ENCODE measurements around the gene PSMB7.
A peak's percentile ranks its signal among the peaks of the same experiment; 100 is the strongest.

Gene PSMB7

DNA sequence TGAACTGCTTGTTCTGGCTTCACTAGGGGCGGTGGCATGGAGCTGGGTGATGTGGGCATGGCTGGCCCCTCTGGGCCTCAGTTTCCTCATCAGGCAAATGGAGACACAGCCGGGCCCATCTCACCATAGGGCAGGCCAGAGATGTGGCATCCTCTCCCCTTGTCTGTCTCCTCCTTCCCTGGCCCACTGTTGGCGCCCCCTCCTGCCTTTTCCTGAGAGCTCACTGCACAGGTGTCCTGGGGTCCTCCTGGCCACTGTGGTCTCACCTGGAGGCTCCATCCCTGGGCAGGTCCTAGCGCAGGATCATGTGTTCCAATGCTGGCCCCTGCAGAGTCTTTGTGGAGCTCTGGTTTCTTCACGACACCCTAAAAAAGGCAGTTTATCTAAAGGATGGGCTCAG lies 104.0 kb downstream of the PSMB7 start (continued):
- TF ChIP-seq WT1 (tag by site-specific recombination; IDR thresholded peaks at IDR 0.05) (no peak), SP7 (tag by site-specific recombination; IDR thresholded peaks at IDR 0.05) (no peak), ZNF514 (tag by site-specific recombination; IDR thresholded peaks at IDR 0.05) (no peak), ZSCAN23 (tag by site-specific recombination; IDR thresholded peaks at IDR 0.05) (no peak)
- TF ChIP-seq, protein P1, sequence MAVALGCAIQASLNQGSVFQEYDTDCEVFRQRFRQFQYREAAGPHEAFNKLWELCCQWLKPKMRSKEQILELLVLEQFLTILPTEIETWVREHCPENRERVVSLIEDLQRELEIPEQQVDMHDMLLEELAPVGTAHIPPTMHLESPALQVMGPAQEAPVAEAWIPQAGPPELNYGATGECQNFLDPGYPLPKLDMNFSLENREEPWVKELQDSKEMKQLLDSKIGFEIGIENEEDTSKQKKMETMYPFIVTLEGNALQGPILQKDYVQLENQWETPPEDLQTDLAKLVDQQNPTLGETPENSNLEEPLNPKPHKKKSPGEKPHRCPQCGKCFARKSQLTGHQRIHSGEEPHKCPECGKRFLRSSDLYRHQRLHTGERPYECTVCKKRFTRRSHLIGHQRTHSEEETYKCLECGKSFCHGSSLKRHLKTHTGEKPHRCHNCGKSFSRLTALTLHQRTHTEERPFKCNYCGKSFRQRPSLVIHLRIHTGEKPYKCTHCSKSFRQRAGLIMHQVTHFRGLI (tag by site-specific recombination; IDR thresholded peaks at IDR 0.05), result no peak

DNA sequence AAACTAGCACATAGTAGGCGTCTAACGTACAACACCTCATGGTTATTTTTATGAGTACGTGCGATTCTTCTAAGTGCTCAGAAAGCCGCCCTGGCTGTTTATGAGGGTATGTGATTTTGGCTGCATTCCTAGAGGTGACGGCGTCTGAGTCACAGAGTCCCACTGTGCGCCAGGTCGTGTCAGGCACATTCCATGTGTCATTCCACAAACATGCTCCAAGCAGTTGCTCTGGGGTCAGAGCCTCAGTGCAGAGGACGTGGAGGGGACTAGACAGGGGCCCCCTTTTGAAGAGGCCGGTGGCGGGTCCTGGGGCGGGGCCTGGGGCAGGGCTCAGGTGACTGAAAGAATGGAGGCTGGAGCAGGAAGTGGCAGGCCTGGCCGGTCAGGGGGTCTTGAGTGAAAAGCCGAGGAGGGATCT lies 105.6 kb downstream of the PSMB7 start:
- peaks cover 0 to 11% of the 10 kb centered on the region in 2 experiments; a peak in 1 of 3 replicates for H3K36me3 ChIP-seq (ENCODE audit: control insufficient read depth in 2 of 2, insufficient read depth in 1 of 2, low read length in 2 of 2)
- H3K4me3 ChIP-seq (ENCODE audit: low read depth, low read length), result no peak overlapping the region
- CTCF ChIA-PET, result interaction anchor here (0.7 to 1.4 kb wide), 4 partner anchors 10 to 475 kb away, joined by 3 to 4 read pairs (median 4); no protein-coding TSS in a partner anchor
- no peaks in the 10 kb centered on the region for H3K4me1 ChIP-seq (ENCODE audit: control insufficient read depth, insufficient read depth, low read length)
- H3K27ac ChIP-seq (ENCODE audit: extremely low read depth, low read depth, low read length), result no peak overlapping the region
- TF ChIP-seq SP7 (tag by site-specific recombination; IDR thresholded peaks at IDR 0.05) (0 out of 2 replicates have a peak, but pooled peaks have one; percentile 28), ZNF621 (tag by site-specific recombination; IDR thresholded peaks at IDR 0.05) (no peak), ZFP41 (tag by site-specific recombination; IDR thresholded peaks at IDR 0.05; ENCODE audit: borderline replicate concordance) (no peak), ZNF169 (tag by site-specific recombination; IDR thresholded peaks at IDR 0.05) (no peak), ZNF660 (tag by site-specific recombination; IDR thresholded peaks at IDR 0.05) (peak; percentile 48; the same call in 1 of the 2 replicates), KLF8 (tag by site-specific recombination; IDR thresholded peaks at IDR 0.05) (0 out of 2 replicates have a peak, but pooled peaks have one; percentile 37), ZNF433 (tag by site-specific recombination; IDR thresholded peaks at IDR 0.05; ENCODE audit: low read depth) (no peak), ZNF37A (tag by site-specific recombination; IDR thresholded peaks at IDR 0.05) (no peak), ZNF658 (tag by site-specific recombination; IDR thresholded peaks at IDR 0.05) (no peak), OVOL3 (tag by site-specific recombination; IDR thresholded peaks at IDR 0.05) (no peak), ZFP37 (tag by site-specific recombination; IDR thresholded peaks at IDR 0.05) (peak; percentile 33; the same call in 1 of the 2 replicates), ZNF10 (tag by site-specific recombination; IDR thresholded peaks at IDR 0.05) (no peak), ZNF596 (tag by site-specific recombination; IDR thresholded peaks at IDR 0.05) (no peak), GLIS1 (tag by site-specific recombination; IDR thresholded peaks at IDR 0.05) (no peak), ZEB2 (tag by site-specific recombination; IDR thresholded peaks at IDR 0.05) (no peak), ZNF629 (tag by site-specific recombination; IDR thresholded peaks at IDR 0.05) (peak; percentile 48; the same call in 1 of the 2 replicates), ZNF76 (tag by site-specific recombination; IDR thresholded peaks at IDR 0.05; ENCODE audit: borderline replicate concordance, low read depth) (no peak), TRIM28 (IDR thresholded peaks at IDR 0.05; ENCODE audit: borderline replicate concordance, low read length) (no peak), ZNF324 (tag by site-specific recombination; IDR thresholded peaks at IDR 0.05) (no peak), ZNF548 (tag by site-specific recombination; IDR thresholded peaks at IDR 0.05) (no peak), ZNF274 (IDR thresholded peaks at IDR 0.05; ENCODE audit: low read length) (no peak), ZNF274 (tag by site-specific recombination; IDR thresholded peaks at IDR 0.05; ENCODE audit: borderline replicate concordance) (no peak), ZNF221 (tag by site-specific recombination; IDR thresholded peaks at IDR 0.05; ENCODE audit: borderline replicate concordance) (no peak), ZNF157 (tag by site-specific recombination; IDR thresholded peaks at IDR 0.05) (no peak)
- TF ChIP-seq, protein P2, sequence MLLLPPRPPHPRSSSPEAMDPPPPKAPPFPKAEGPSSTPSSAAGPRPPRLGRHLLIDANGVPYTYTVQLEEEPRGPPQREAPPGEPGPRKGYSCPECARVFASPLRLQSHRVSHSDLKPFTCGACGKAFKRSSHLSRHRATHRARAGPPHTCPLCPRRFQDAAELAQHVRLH (tag by site-specific recombination; IDR thresholded peaks at IDR 0.05), result peak; percentile 25; the same call in 1 of the 2 replicates
- TF ChIP-seq, protein P3, sequence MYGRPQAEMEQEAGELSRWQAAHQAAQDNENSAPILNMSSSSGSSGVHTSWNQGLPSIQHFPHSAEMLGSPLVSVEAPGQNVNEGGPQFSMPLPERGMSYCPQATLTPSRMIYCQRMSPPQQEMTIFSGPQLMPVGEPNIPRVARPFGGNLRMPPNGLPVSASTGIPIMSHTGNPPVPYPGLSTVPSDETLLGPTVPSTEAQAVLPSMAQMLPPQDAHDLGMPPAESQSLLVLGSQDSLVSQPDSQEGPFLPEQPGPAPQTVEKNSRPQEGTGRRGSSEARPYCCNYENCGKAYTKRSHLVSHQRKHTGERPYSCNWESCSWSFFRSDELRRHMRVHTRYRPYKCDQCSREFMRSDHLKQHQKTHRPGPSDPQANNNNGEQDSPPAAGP (tag by site-specific recombination; IDR thresholded peaks at IDR 0.05), result 0 out of 2 replicates have a peak, but pooled peaks have one; percentile 25
- TF ChIP-seq, protein P4, sequence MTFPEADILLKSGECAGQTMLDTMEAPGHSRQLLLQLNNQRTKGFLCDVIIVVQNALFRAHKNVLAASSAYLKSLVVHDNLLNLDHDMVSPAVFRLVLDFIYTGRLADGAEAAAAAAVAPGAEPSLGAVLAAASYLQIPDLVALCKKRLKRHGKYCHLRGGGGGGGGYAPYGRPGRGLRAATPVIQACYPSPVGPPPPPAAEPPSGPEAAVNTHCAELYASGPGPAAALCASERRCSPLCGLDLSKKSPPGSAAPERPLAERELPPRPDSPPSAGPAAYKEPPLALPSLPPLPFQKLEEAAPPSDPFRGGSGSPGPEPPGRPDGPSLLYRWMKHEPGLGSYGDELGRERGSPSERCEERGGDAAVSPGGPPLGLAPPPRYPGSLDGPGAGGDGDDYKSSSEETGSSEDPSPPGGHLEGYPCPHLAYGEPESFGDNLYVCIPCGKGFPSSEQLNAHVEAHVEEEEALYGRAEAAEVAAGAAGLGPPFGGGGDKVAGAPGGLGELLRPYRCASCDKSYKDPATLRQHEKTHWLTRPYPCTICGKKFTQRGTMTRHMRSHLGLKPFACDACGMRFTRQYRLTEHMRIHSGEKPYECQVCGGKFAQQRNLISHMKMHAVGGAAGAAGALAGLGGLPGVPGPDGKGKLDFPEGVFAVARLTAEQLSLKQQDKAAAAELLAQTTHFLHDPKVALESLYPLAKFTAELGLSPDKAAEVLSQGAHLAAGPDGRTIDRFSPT (tag by site-specific recombination; IDR thresholded peaks at IDR 0.05), result peak; percentile 81
- POLR2A ChIA-PET, result no interaction called here
- no peaks in the 10 kb centered on the region for H3K9me3 ChIP-seq (ENCODE audit: control insufficient read depth, insufficient read depth, low read depth, low read length)

Data from HEK293 (cell line).